Ovary (tissue), 3 donors: ENCODE measurements around the gene CHRNA3.

Experiments
- CTCF ChIP-seq, 3 donors: fragments of 450-650 bp in 2 of 3; fragments of 200-600 bp in 1 of 3; IDR thresholded peaks; one replicate each; pipeline versions ENCODE4 v1.5.1 to v1.8.0; 2016 to 2022; ENCODE audit warnings: antibody characterized with exemption in 3 of 3, mild to moderate bottlenecking in 1 of 3
- EP300 ChIP-seq: sonication (generic); formaldehyde crosslinking; IDR thresholded peaks from one replicate; pipeline ENCODE4 v1.6.1; 2017; ENCODE audit warnings: antibody characterized with exemption
- POLR2A ChIP-seq: fragments of 450-650 bp; IDR thresholded peaks from one replicate; pipeline ENCODE4 v1.6.1; 2017; ENCODE audit warnings: antibody characterized with exemption, mild to moderate bottlenecking, moderate library complexity
- donor health status: DM: no; HTN: no; CAD: no.

GRCh38 chr15:78615151-78615589 lies 5.6 kb downstream of the CHRNA3 start:
- no peak for TF ChIP-seq POLR2A
- no peak for TF ChIP-seq CTCF (IDR thresholded peaks at IDR 0.05)
- TF ChIP-seq EP300, result no peak
